A549 (cell line): Measurements from ENCODE around the gene SREBF1.

ENCODE experiments used
- BHLHE40 ChIP-seq: IDR thresholded peaks from 2 replicates; pipeline ENCODE4 v1.6.1; 2012; ENCODE audit warnings: low read depth, low read length, inconsistent platforms
- CEBPB ChIP-seq, 2 experiments: fragments of >200 bp in 1 of 2; sonication (Bioruptor Twin) in 1 of 2; formaldehyde crosslinking in 1 of 2; IDR thresholded peaks; 2 replicates each; pipeline ENCODE4 v1.6.1; 2012 to 2016
- CTCF ChIP-seq: fragments of >200 bp; sonication (Bioruptor Twin); formaldehyde crosslinking; IDR thresholded peaks from 3 replicates; pipeline ENCODE4 v1.5.1; 2016
- EP300 ChIP-seq, 2 experiments: fragments of >200 bp; sonication (Bioruptor Twin); formaldehyde crosslinking; IDR thresholded peaks; 2 replicates in 1 of 2; 3 replicates in 1 of 2; pipeline ENCODE4 v1.6.1; 2016 to 2017
- ZFP36 ChIP-seq: fragments of 450-650 bp; IDR thresholded peaks from 2 replicates; pipeline ENCODE4 v1.6.1; 2014; ENCODE audit warnings: borderline replicate concordance; ENCODE audit not compliant: partially characterized antibody

- no peak for TF ChIP-seq CTCF
- TF ChIP-seq CEBPB (IDR thresholded peaks at IDR 0.05) = no peak
- no peak for TF ChIP-seq EP300 (IDR thresholded peaks at IDR 0.05)
- TF ChIP-seq BHLHE40 = no peak
- TF ChIP-seq ZFP36 = no peak
Measured at GRCh38 chr17:17866425-17866824, 29.6 kb upstream of the SREBF1 start.
